EL (cell line): Measurements from ENCODE around the gene CDC42EP3.

Experiments used
- DNase-seq: peaks from one replicate; pipeline ENCODE4 v3.0.0-alpha.2; 2016

The CDC42EP3 gene

GRCh38 chr2:37617119-37617892 is 54.1 kb downstream of the CDC42EP3 start:
- no peak for DNase-seq

- DNase-seq, result no peak
These were observed 54.8 kb downstream of the CDC42EP3 start for GRCh38 chr2:37616677-37617005.

DNA sequence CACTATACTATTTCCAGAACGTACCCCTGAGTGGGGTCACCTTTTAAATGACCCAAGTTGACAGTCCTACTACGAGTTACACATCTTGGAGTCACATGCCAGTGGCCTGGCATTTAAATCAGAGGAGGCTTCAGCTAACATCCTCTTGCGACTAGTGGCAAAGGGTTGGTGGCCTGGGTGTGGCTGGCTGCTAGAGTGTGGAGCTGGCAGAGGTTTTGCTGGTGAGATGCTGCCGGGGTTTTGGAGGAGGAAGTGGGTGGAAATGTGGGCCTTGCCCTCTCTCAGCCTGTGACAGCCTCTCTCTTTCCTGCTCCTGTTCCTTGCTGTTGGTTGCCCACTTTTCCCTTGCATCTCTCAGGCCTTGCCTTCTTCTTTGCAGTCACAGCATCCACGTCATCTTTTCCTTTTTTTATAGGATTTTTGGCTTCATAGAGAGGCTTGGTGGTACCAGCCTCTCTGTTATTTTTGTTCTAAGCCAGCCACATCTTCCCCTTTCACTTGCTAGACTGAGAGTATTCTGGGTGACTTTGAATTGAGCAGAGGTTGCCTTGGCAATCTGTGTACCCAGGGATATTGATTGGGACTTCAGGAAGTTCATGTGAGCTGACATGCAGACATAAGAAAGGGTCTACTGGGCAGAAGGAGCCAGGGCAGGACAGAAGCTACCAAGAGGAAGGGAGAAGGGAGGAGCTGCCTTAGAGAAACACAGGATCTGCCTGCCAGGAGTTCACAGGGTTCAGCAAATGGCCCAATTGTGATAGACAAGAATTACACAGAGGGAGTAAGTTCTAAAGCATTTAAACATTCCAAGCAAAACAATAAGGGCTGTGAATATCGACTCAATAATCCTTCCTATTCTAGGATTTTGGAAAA is 55.4 kb downstream of the CDC42EP3 start:
- DNase-seq, result no peak

DNA sequence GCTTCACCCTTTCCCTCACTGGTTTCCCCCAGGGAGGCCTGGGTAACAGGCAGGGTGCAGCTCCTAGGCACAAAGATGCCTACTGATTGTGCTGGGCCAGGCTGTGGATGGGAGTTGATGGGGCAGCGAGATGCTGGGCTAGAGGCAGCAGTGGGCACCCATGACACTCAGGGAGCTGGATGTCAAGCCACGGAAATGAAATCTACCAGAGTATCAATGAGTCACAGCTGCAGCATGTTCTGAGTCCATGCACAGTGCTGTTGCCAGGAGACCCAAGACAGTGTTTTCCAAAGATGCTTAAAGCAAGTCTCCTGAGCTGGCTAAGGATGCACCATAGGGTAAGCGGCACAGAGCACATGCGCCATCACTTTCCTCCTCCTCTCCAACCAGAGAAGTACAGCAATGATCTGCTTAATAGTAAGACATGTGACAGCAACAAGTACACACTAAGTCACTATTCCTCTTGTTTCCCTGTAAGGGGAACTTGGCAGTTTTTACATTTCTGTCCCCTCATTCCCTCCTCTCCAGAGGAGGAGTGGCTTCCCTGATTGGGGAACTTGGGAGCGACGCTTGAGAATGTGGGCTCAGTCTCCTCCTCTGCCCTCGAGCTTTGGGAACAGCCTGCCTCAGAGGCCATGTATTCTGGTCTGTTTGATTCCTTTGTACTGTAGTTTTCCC is 57.2 kb downstream of the CDC42EP3 start:
- peak; percentile 83 for DNase-seq

DNA sequence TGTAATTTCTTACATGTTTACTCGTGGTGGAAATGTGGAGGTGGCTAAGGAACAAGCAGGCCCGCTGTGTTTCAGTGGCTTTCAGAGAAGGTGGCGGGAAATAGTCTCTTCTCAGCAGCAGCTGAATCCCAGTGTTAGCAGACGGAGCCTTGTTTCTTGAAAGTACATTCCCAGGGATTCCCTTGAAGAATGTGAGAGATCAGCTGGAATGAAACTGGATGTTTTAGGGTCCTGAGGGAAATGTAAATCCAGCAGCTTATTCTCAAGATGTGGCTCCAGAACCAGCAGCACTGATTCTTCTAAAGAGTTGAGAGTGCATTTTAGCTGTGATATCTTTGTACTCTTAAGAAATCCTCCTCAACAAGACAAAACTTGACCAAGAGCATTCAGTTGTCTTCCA is 59.1 kb downstream of the CDC42EP3 start:
- DNase-seq, result no peak

- no peak for DNase-seq
These were observed 60.7 kb downstream of the CDC42EP3 start for GRCh38 chr2:37610638-37611289.

- DNase-seq, result no peak
These were observed 61.7 kb downstream of the CDC42EP3 start for GRCh38 chr2:37609782-37610181.

- no peak for DNase-seq
These were observed 66.7 kb downstream of the CDC42EP3 start for GRCh38 chr2:37604716-37605115.

- no peak for DNase-seq
These were observed 68.7 kb downstream of the CDC42EP3 start for GRCh38 chr2:37602702-37603101.

GRCh38 chr2:37602040-37602439 is 69.4 kb downstream of the CDC42EP3 start:
- no peak for DNase-seq

GRCh38 chr2:37601569-37601968 is 69.9 kb downstream of the CDC42EP3 start:
- no peak for DNase-seq

DNA sequence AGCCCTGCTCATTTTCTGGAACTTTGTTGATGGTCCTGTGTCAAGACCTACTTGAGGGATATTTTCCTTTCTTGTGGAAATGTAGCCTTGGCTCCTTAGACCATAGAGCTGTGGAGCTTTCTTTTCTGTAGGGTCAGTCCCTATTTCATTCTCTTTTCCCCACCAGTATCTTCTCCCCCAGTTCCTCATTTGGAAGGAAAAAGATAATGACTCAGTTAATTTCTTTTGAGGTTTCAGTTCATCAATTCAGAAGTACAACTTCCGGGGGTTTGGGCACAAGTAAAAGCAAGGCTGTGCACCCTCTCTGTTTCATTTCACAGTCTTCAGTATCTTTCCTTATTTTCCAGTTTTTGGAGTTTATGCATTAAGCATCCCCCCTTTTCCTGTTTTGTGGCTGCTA is 70.7 kb downstream of the CDC42EP3 start:
- no peak for DNase-seq

- DNase-seq, result no peak
These were observed 71.5 kb downstream of the CDC42EP3 start for GRCh38 chr2:37599688-37600525.

DNA sequence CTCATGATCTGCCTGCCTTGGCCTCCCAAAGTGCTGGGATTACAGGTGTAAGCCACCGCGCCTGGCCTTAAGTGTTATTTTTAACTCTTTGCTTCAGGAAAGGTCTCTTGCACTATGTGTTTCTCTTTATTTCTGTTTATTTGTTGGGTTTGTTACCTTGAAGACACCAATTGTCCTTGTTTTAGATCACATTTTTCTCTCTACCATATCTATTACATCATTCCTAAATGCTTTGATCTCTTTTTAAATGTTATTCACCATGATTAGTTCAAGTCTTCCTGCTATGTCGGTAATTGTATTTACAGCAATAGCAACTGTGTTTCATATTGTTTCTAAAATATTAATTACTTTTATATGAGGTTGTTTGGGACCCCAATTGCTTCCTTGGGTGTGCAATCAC is 77.7 kb downstream of the CDC42EP3 start:
- no peak for DNase-seq

GRCh38 chr2:37593024-37593423 is 78.4 kb downstream of the CDC42EP3 start:
- DNase-seq, result no peak
